ENCODE measurements around the gene FBN1. TPM values are rescaled to one million over a fixed set of nuclear protein-coding genes. Genes with fewer than 3 reads are reported as not detected.

FBN1 gene
- total RNA-seq, 1 donor: 1,556 TPM

- peak overlapping the region; percentile 38 for H3K4me3 ChIP-seq (ENCODE audit: insufficient read depth, low read length)
These were observed 78.8 kb downstream of the FBN1 start for GRCh38 chr15:48566668-48567067.

GRCh38 chr15:48565560-48566482 is 79.7 kb downstream of the FBN1 start:
- Histone ChIP-seq H3K4me3 (ENCODE audit: insufficient read depth, low read length) (no peak overlapping the region), H3K27ac (ENCODE audit: low read depth, low read length) (peak overlapping the region; percentile 95), H4K20me1 (ENCODE audit: insufficient read depth, low read length) (peaks cover 20% of the 10 kb centered on the region), H3K4me2 (ENCODE audit: insufficient read depth, low read length) (peak overlapping the region; percentile 71), H3K9me3 (ENCODE audit: low read depth, low read length) (no peaks in the 10 kb centered on the region), H3K4me1 (ENCODE audit: insufficient read depth, low read length) (peaks cover 46% of the 10 kb centered on the region), H3K79me2 (ENCODE audit: insufficient read depth, low read length) (peaks cover 90% of the 10 kb centered on the region), H3K27me3 (ENCODE audit: insufficient read depth, low read length) (no peaks in the 10 kb centered on the region), H2AFZ (ENCODE audit: low read length) (no peak overlapping the region), H3K36me3 (ENCODE audit: insufficient read depth, low read length) (peaks cover 12% of the 10 kb centered on the region)
- no peak for TF ChIP-seq CTCF (IDR thresholded peaks at IDR 0.05; ENCODE audit: extremely low read depth, low read depth, low read length)
- peak; percentile 78 for DNase-seq (ENCODE audit: insufficient read length, low spot score, missing footprints)

More at GRCh38 chr15:48566668-48567067, 78.8 kb downstream of the FBN1 start:
- Histone ChIP-seq H3K4me2 (ENCODE audit: insufficient read depth, low read length) (peak overlapping the region; percentile 71), H3K79me2 (ENCODE audit: insufficient read depth, low read length) (peaks cover 87% of the 10 kb centered on the region), H3K27me3 (ENCODE audit: insufficient read depth, low read length) (no peaks in the 10 kb centered on the region), H3K27ac (ENCODE audit: low read depth, low read length) (peak overlapping the region; percentile 95), H3K36me3 (ENCODE audit: insufficient read depth, low read length) (peaks cover 17% of the 10 kb centered on the region), H2AFZ (ENCODE audit: low read length) (no peak overlapping the region), H3K4me1 (ENCODE audit: insufficient read depth, low read length) (peaks cover 42% of the 10 kb centered on the region), H3K9me3 (ENCODE audit: low read depth, low read length) (no peaks in the 10 kb centered on the region), H4K20me1 (ENCODE audit: insufficient read depth, low read length) (peaks cover 17% of the 10 kb centered on the region)
- DNase-seq (ENCODE audit: insufficient read length, low spot score, missing footprints): no peak
- no peak for TF ChIP-seq CTCF (IDR thresholded peaks at IDR 0.05; ENCODE audit: extremely low read depth, low read depth, low read length)

DNA sequence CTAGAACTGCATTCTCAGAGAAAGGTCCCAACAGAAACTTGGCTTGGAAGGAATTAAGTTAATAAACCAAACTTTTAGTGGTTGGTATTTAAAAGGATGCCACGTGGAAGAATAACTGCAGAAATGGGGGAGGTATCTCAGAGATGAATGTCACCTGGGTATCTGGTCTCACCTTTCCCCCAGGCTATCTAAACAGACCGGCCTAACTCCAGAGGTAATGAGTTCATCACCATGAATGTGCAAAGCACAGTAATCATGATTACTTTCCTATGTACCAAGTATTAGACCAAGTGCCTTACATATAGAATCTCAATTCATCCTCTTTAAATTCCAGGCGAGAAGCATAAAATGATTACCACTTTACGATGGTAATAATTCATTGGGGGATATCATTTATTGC is 80.8 kb downstream of the FBN1 start:
- no peak overlapping the region for H2AFZ ChIP-seq (ENCODE audit: low read length)
- peaks cover 56% of the 10 kb centered on the region for H3K4me1 ChIP-seq (ENCODE audit: insufficient read depth, low read length)
- H3K27ac ChIP-seq (ENCODE audit: low read depth, low read length): peak overlapping the region; percentile 95
- no peak overlapping the region for H3K4me2 ChIP-seq (ENCODE audit: insufficient read depth, low read length)
- DNase-seq (ENCODE audit: insufficient read length, low spot score, missing footprints): no peak
- H3K79me2 ChIP-seq (ENCODE audit: insufficient read depth, low read length): peaks cover 90% of the 10 kb centered on the region
- H4K20me1 ChIP-seq (ENCODE audit: insufficient read depth, low read length): peaks cover 31% of the 10 kb centered on the region
- no peaks in the 10 kb centered on the region for H3K27me3 ChIP-seq (ENCODE audit: insufficient read depth, low read length)
- H3K9me3 ChIP-seq (ENCODE audit: low read depth, low read length): no peaks in the 10 kb centered on the region
- TF ChIP-seq CTCF (IDR thresholded peaks at IDR 0.05; ENCODE audit: extremely low read depth, low read depth, low read length): no peak
- no peak overlapping the region for H3K4me3 ChIP-seq (ENCODE audit: insufficient read depth, low read length)
- H3K36me3 ChIP-seq (ENCODE audit: insufficient read depth, low read length): peaks cover 9% of the 10 kb centered on the region

DNA sequence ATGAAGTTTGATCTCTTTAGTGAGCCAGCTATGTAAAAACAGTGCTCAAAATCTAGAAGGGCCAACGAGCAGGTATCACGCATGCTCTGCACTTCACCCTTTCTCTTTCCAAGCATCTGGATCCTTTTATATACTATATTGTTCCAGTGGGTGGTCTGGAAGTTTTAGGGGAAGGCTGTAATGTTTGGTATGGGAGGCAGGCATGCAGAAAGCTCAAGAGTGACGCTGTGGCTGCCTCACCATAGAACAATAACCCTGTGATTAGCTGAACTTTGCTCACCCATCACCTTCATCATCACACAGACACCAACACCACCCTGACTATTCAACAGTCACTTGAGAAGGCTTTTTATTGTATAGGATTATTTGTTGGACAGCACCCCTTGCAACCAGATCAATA is 81.6 kb downstream of the FBN1 start:
- peaks cover 61% of the 10 kb centered on the region for H3K4me1 ChIP-seq (ENCODE audit: insufficient read depth, low read length)
- H3K27me3 ChIP-seq (ENCODE audit: insufficient read depth, low read length): no peaks in the 10 kb centered on the region
- no peak overlapping the region for H2AFZ ChIP-seq (ENCODE audit: low read length)
- H3K36me3 ChIP-seq (ENCODE audit: insufficient read depth, low read length): peaks cover 4% of the 10 kb centered on the region
- no peak overlapping the region for H3K4me3 ChIP-seq (ENCODE audit: insufficient read depth, low read length)
- no peak overlapping the region for H3K4me2 ChIP-seq (ENCODE audit: insufficient read depth, low read length)
- peak overlapping the region; percentile 95 for H3K27ac ChIP-seq (ENCODE audit: low read depth, low read length)
- H4K20me1 ChIP-seq (ENCODE audit: insufficient read depth, low read length): peaks cover 35% of the 10 kb centered on the region
- H3K79me2 ChIP-seq (ENCODE audit: insufficient read depth, low read length): peaks cover 89% of the 10 kb centered on the region
- no peak for DNase-seq (ENCODE audit: insufficient read length, low spot score, missing footprints)
- no peak for TF ChIP-seq CTCF (IDR thresholded peaks at IDR 0.05; ENCODE audit: extremely low read depth, low read depth, low read length)
- H3K9me3 ChIP-seq (ENCODE audit: low read depth, low read length): no peaks in the 10 kb centered on the region
